Vagina (tissue), 2 donors: ENCODE results near the gene IPO5.

Experiments used
- POLR2A ChIP-seq, 2 donors: fragments of 450-650 bp; IDR thresholded peaks; one replicate each; pipeline ENCODE4 v1.6.1; 2017; ENCODE audit warnings: antibody characterized with exemption in 2 of 2, mild to moderate bottlenecking in 2 of 2, moderate library complexity in 2 of 2
- TF ChIP-seq, protein P1 (sequence below), 3 experiments: fragments of 450-650 bp in 2 of 3; fragments of 200-600 bp in 1 of 3; sonication (generic) in 1 of 3; IDR thresholded peaks; one replicate each; pipeline ENCODE4 v1.5.1; 2017 to 2019; ENCODE audit warnings: antibody characterized with exemption in 3 of 3, mild to moderate bottlenecking in 2 of 3, moderate library complexity in 2 of 3

GRCh38 chr13:98018293-98018692, 64.8 kb downstream of the IPO5 start:
- no peak for TF ChIP-seq POLR2A (IDR thresholded peaks at IDR 0.05)
- TF ChIP-seq, protein P1, sequence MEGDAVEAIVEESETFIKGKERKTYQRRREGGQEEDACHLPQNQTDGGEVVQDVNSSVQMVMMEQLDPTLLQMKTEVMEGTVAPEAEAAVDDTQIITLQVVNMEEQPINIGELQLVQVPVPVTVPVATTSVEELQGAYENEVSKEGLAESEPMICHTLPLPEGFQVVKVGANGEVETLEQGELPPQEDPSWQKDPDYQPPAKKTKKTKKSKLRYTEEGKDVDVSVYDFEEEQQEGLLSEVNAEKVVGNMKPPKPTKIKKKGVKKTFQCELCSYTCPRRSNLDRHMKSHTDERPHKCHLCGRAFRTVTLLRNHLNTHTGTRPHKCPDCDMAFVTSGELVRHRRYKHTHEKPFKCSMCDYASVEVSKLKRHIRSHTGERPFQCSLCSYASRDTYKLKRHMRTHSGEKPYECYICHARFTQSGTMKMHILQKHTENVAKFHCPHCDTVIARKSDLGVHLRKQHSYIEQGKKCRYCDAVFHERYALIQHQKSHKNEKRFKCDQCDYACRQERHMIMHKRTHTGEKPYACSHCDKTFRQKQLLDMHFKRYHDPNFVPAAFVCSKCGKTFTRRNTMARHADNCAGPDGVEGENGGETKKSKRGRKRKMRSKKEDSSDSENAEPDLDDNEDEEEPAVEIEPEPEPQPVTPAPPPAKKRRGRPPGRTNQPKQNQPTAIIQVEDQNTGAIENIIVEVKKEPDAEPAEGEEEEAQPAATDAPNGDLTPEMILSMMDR (IDR thresholded peaks at IDR 0.05) = no peak
